GM18951 (cell line): ENCODE results near the gene KCNC3.

ENCODE experiments used
- POLR2A ChIP-seq: IDR thresholded peaks from 4 replicates; pipeline ENCODE4 v1.6.1; 2011; ENCODE audit warnings: mild to moderate bottlenecking; ENCODE audit not compliant: insufficient read length, insufficient read depth; ENCODE audit errors: extremely low read depth
- in situ Hi-C: fragments of 300-500 bp; cut with MboI; formaldehyde crosslinking; loops from one replicate; pipeline ENCODE4 v1.12.0; 2022; ENCODE audit warnings: low sequenced_read_pairs, mixed read lengths, inconsistent platforms; ENCODE audit not compliant: unreplicated experiment

The KCNC3 gene

GRCh38 chr19:50277966-50278580 is 51.1 kb downstream of the KCNC3 start:
- in situ Hi-C loops, result no loop called here
- TF ChIP-seq POLR2A, result no peak

- no peak for TF ChIP-seq POLR2A
- in situ Hi-C loops, result no loop called here
These were observed 52.7 kb downstream of the KCNC3 start for GRCh38 chr19:50276370-50277063.

GRCh38 chr19:50275577-50276368 is 53.4 kb downstream of the KCNC3 start:
- no peak for TF ChIP-seq POLR2A
- in situ Hi-C loops, result no loop called here

GRCh38 chr19:50273821-50274220 is 55.4 kb downstream of the KCNC3 start:
- no peak for TF ChIP-seq POLR2A
- in situ Hi-C loops, result no loop called here

- in situ Hi-C loops, result no loop called here
- TF ChIP-seq POLR2A, result no peak
These were observed 56.8 kb downstream of the KCNC3 start for GRCh38 chr19:50272263-50272897.

GRCh38 chr19:50269653-50270052 is 59.5 kb downstream of the KCNC3 start:
- no peak for TF ChIP-seq POLR2A
- in situ Hi-C loops, result loop anchor here (10.0 kb wide), 1 partner anchor 95 kb away; no protein-coding TSS in a partner anchor

- in situ Hi-C loops, result loop anchor here (10.0 kb wide), 1 partner anchor 94 kb away; no protein-coding TSS in a partner anchor
- TF ChIP-seq POLR2A, result no peak
These were observed 60.7 kb downstream of the KCNC3 start for GRCh38 chr19:50268501-50268900.

- in situ Hi-C loops, result loop anchor here (10.0 kb wide), 1 partner anchor 93 kb away; no protein-coding TSS in a partner anchor
- no peak for TF ChIP-seq POLR2A
These were observed 61.1 kb downstream of the KCNC3 start for GRCh38 chr19:50268041-50268440.

- no peak for TF ChIP-seq POLR2A
- in situ Hi-C loops, result loop anchor here (10.0 kb wide), 1 partner anchor 92 kb away; no protein-coding TSS in a partner anchor
These were observed 62.3 kb downstream of the KCNC3 start for GRCh38 chr19:50266896-50267295.

- TF ChIP-seq POLR2A, result no peak
- in situ Hi-C loops, result loop anchor here (10.0 kb wide), 1 partner anchor 91 kb away; no protein-coding TSS in a partner anchor
These were observed 63.1 kb downstream of the KCNC3 start for GRCh38 chr19:50266041-50266440.

GRCh38 chr19:50264483-50265186 is 64.5 kb downstream of the KCNC3 start:
- in situ Hi-C loops, result loop anchor here (10.0 kb wide), 1 partner anchor 90 kb away; no protein-coding TSS in a partner anchor
- TF ChIP-seq POLR2A, result no peak

- TF ChIP-seq POLR2A, result no peak
- in situ Hi-C loops, result loop anchor here (10.0 kb wide), 1 partner anchor 88 kb away; no protein-coding TSS in a partner anchor
These were observed 66.0 kb downstream of the KCNC3 start for GRCh38 chr19:50263176-50263575.
